Ovary (tissue), 9 donors: ENCODE results near the gene KDF1. TPM values are rescaled to one million over a fixed set of nuclear protein-coding genes. Genes with fewer than 3 reads are reported as not detected.
"Not testable (repeated sequence)": the region's sequence is repeated elsewhere in the genome, so short reads cannot be mapped to it uniquely, and the experiment has no call there.

ENCODE experiments used
- DNase-seq, 5 donors: peaks; one replicate each; pipeline ENCODE4 v3.0.0-alpha.2; 2019 to 2020
- H3K27ac ChIP-seq, 2 donors: fragments of 200-600 bp; one replicate each; pipeline versions ENCODE4 v1.5.1 to v1.8.0; 2019 to 2022
- H3K27me3 ChIP-seq: fragments of 200-600 bp; one replicate; pipeline ENCODE4 v1.8.0; 2022
- H3K36me3 ChIP-seq: fragments of 200-600 bp; sonication (generic); one replicate; pipeline ENCODE4 v1.5.1; 2019
- H3K4me1 ChIP-seq: one replicate; pipeline ENCODE4 v1.8.1; 2013; ENCODE audit warnings: mild to moderate bottlenecking, moderate library complexity; ENCODE audit not compliant: insufficient read depth
- H3K4me3 ChIP-seq: fragments of 200-600 bp; sonication (generic); one replicate; pipeline ENCODE4 v1.5.1; 2017
- H3K9me3 ChIP-seq, 2 donors: fragments of 200-600 bp in 1 of 2; sonication (generic) in 1 of 2; one replicate each; pipeline versions ENCODE4 v1.5.1 to v1.8.1; 2013 to 2019; ENCODE audit warnings: mild to moderate bottlenecking in 1 of 2, moderate library complexity in 1 of 2
- CTCF ChIP-seq, 3 donors: fragments of 450-650 bp in 2 of 3; fragments of 200-600 bp in 1 of 3; IDR thresholded peaks; one replicate each; pipeline versions ENCODE4 v1.5.1 to v1.8.0; 2016 to 2022; ENCODE audit warnings: antibody characterized with exemption in 3 of 3, mild to moderate bottlenecking in 1 of 3
- EP300 ChIP-seq: sonication (generic); formaldehyde crosslinking; IDR thresholded peaks from one replicate; pipeline ENCODE4 v1.6.1; 2017; ENCODE audit warnings: antibody characterized with exemption
- POLR2A ChIP-seq: fragments of 450-650 bp; IDR thresholded peaks from one replicate; pipeline ENCODE4 v1.6.1; 2017; ENCODE audit warnings: antibody characterized with exemption, mild to moderate bottlenecking, moderate library complexity
- WGBS, 3 donors: extraction: QIAGEN DNeasy Blood & Tissue Kit in 1 of 3; methylation state at CpG; one replicate each; pipeline versions ENCODE4 v1.1.5 to v1.1.7; 2013 to 2017; 5-methylcytosine and 5-hydroxymethylcytosine counted together
- intact Hi-C, 4 donors: fragments of 100-400 bp; cut with DNase I; formaldehyde crosslinking; loops; one replicate each; pipeline versions ENCODE4 v1.11.0 to v1.15.1; 2022 to 2023
- polyA plus RNA-seq, 2 donors: library from polyadenylated mRNA; stranded (reverse); fragments of 200-250 nt in 1 of 2; fragments of 350-450 nt in 1 of 2; fragmentation: Illumina TruSeq in 1 of 2; extraction: RNeasy Lipid Tissue Mini Kit (QIAGEN cat#74804) in 1 of 2; gene quantifications; one replicate each; pipeline ENCODE4 v1.2.3, GENCODE V29; 2013 to 2014
- total RNA-seq, 7 donors: library from RNA; depleted of rRNA in 2 of 7; stranded (reverse); fragments of >200 nt in 2 of 7; fragmentation: NEBNext Ultra II Directional in 3 of 7; extraction: Animal tissue kit (Norgen Biotek cat#: 25700) in 3 of 7; gene quantifications; one replicate each; pipeline versions ENCODE4 v1.1.0 to v1.2.4, GENCODE V29; 2016 to 2023
- donor health status: DM: no; HTN: no; CAD: no; lungs with moderate emphysema.
- donor health status: DM: no; HTN: no; CAD: no.
- donor health status: Bipolar disorder and iron deficiency.
- donor health status: DM: yes; HTN: yes; CAD: no.
- donor health status: DM: no; HTN: no; CAD: no.
- donor health status: DM: yes; HTN: yes; CAD: no.

Gene KDF1
- total and polyA plus RNA-seq, 9 donors, result 0.08 to 11.0 (median 0.60) TPM; not detected in 4

GRCh38 chr1:26949266-26949925 is 10.9 kb downstream of the KDF1 start:
- Histone ChIP-seq H3K4me1 (peaks cover 2% of the 10 kb centered on the region), H3K27me3 (no peaks in the 10 kb centered on the region), H3K4me3 (no peak overlapping the region), H3K27ac (no peak overlapping the region), H3K9me3 (no peaks in the 10 kb centered on the region), H3K36me3 (no peaks in the 10 kb centered on the region)
- WGBS, 3 donors, result 22 to 32% (median 25%) methylated on average over 1 of the region's 1 CpG
- intact Hi-C loops, result no loop called here
- no peak for TF ChIP-seq EP300
- no peak for TF ChIP-seq POLR2A
- no peak for TF ChIP-seq CTCF (IDR thresholded peaks at IDR 0.05)
- no peak for DNase-seq

- WGBS, 3 donors, result 88 to 90% (median 89%) methylated on average over 16 of the region's 16 CpGs
- H3K27me3 ChIP-seq, DNase-seq, intact Hi-C loops, H3K36me3 ChIP-seq, H3K4me3 ChIP-seq, H3K4me1 ChIP-seq, H3K27ac ChIP-seq, H3K9me3 ChIP-seq: not testable (repeated sequence)
Observed at GRCh38 chr1:26948725-26949057, 11.6 kb downstream of the KDF1 start.

GRCh38 chr1:26946270-26946669 is 14.0 kb downstream of the KDF1 start:
- TF ChIP-seq POLR2A (no peak), CTCF (IDR thresholded peaks at IDR 0.05) (no peak), EP300 (no peak)
- DNase-seq, result no peak
- Histone ChIP-seq H3K27me3 (no peaks in the 10 kb centered on the region), H3K4me3 (no peak overlapping the region), H3K9me3 (no peaks in the 10 kb centered on the region), H3K36me3 (no peaks in the 10 kb centered on the region), H3K4me1 (peaks cover 2% of the 10 kb centered on the region), H3K27ac (no peak overlapping the region)
- 64 to 83% (median 75%) methylated on average over 4 of the region's 4 CpGs for WGBS, 3 donors
- intact Hi-C loops, result no loop called here

- TF ChIP-seq EP300 (no peak), POLR2A (no peak), CTCF (IDR thresholded peaks at IDR 0.05) (no peak)
- H3K27me3 ChIP-seq, result no peaks in the 10 kb centered on the region
- H3K4me1 ChIP-seq, result peaks cover 2% of the 10 kb centered on the region
- H3K27ac ChIP-seq, result no peak overlapping the region
- H3K4me3 ChIP-seq, result no peak overlapping the region
- no peaks in the 10 kb centered on the region for H3K9me3 ChIP-seq
- intact Hi-C loops, result no loop called here
- WGBS, 3 donors, result 61 to 66% (median 63%) methylated on average over 8 of the region's 8 CpGs
- DNase-seq, result no peak
- H3K36me3 ChIP-seq, result no peaks in the 10 kb centered on the region
Observed at GRCh38 chr1:26945728-26946127, 14.5 kb downstream of the KDF1 start.

GRCh38 chr1:26945138-26945537 is 15.1 kb downstream of the KDF1 start:
- WGBS, 3 donors, result 43 to 70% (median 59%) methylated on average over 2 of the region's 2 CpGs
- no peak for TF ChIP-seq POLR2A
- TF ChIP-seq EP300, result no peak
- no peak for TF ChIP-seq CTCF (IDR thresholded peaks at IDR 0.05)
- Histone ChIP-seq H3K9me3 (no peaks in the 10 kb centered on the region), H3K27me3 (no peaks in the 10 kb centered on the region), H3K4me1 (peaks cover 2% of the 10 kb centered on the region), H3K27ac (no peak overlapping the region), H3K4me3 (no peak overlapping the region), H3K36me3 (no peaks in the 10 kb centered on the region)
- DNase-seq, result no peak
- intact Hi-C loops, result no loop called here
